DMS153 treated with DMSO at 0.1 percent for 48 hours (cell line): ENCODE results near the gene TUBGCP4.

Source experiments
- DNase-seq: peaks from one replicate; lab custom pipeline; 2025; ENCODE audit not compliant: unreplicated experiment; lab: John Stamatoyannopoulos, UW

TUBGCP4 gene

DNA sequence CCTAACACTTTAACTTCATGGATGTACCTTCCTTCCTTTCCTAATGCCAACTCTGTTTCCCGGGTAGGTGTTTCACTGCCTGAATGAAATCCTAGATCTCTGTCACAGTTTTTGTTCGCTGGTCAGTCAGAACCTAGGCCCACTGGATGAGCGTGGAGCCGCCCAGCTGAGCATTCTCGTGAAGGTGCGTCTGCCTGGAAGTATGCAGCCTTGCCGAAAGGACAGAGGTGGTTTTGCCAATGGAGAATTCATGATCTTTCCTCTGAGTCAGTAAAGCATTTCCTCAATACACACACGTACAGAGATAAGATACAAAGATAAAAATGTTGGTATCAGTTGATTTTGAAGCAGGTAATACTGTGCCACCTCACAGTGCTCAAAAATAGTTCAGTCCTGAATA, 32.7 kb downstream of the TUBGCP4 start:
- DNase-seq, result no peak

DNA sequence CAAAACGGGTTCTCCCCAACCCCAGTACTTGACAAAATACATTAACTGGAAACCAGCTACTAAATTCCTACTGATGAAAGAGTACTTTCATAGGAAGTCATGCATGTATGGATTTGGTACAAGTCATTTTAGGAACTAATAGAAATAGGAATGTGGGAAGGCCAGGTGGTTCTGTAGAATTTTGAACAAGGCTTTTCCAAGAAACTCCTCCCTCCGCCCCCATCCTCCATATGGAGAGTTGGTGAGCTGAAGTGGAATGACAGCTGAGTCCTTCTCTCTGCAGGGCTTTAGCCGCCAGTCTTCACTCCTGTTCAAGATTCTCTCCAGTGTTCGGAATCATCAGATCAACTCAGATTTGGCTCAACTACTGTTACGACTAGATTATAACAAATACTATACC, 33.2 kb downstream of the TUBGCP4 start:
- no peak for DNase-seq

DNA sequence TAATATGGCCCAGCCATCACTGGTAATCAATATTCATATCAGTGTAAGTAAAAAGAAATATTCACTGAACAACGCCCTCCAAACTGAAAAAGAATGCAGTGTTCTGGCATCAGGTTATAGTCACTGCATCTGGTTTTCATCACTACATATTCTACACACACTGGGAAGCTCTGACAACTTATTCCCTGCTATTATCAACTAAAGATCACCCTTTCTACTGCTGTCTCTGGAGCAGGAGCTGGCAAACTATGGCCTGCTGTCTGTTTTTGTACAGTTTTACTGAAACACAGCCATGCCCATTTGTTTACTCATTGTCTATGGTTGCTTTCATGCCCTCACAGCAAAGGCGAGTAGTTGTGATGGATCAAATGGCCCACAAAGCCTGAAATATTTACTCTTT, 35.3 kb downstream of the TUBGCP4 start:
- DNase-seq, result no peak

DNA sequence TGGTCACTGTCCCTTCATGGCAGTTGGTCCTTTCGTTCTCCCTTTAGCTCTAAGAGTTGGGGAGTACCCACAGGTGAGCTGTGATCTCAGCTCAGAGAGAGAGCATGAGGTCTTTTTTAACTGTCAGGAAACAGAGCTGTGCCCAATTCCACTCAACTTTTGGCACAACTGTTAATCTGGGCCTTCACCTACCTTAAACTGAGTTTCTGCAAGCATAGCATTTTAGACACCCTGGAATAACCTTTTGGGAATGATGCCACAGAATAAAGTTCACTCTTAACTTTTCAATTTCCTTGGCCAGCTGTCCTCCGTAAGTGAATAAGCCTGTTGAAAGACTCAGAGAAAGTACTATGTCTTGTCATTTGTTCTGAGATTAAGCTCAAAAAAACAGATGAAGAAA, 35.9 kb downstream of the TUBGCP4 start:
- DNase-seq, result no peak

DNA sequence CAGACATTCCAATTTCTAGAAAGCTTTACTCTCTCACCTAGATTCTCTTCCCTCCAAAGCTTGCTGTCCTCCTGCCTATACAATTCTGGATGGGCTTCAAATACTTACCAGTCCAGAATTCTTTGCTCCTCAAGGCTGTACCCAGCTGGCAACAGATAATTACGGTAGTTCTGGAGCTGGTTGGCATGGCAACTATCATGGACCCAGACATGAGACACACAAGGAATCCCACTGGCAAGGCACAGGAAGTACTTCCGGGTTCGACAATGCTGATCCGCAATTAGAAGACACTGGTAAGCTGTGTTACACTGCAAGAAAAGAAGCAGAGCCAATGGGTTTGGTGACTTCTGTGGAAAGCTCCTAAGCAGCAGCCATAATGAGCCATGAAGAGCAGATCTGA, 37.9 kb downstream of the TUBGCP4 start:
- no peak for DNase-seq

DNA sequence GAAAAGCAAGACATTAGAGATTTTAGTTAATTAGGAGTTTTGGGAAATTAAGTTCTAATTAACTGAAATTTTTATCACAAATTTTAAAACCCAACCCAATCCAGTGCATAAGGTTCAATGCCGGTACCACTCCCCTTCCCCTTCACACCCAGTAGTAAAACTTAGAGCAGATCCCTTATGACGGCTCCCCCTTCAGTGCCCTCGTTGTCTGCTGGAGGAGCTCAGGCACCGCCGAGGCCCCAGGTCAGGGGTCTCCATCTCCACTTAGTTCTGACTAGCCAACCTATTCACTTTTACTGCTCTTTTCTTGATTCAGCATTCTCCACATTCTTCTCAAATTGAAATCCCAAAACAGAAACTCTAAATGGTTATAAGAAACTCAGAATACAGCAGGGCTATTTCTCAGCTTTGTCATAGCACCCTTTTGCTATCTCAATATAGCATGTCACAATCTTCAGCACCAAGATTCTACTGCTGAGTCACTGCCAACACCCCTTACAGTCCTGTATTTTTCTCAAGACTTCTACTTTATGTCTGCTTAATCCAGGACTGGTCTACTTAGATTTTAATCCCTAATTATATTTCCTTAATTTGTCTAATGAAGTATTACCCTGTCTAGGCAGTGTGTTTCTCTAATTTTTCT, 39.8 kb downstream of the TUBGCP4 start:
- DNase-seq, result no peak

DNA sequence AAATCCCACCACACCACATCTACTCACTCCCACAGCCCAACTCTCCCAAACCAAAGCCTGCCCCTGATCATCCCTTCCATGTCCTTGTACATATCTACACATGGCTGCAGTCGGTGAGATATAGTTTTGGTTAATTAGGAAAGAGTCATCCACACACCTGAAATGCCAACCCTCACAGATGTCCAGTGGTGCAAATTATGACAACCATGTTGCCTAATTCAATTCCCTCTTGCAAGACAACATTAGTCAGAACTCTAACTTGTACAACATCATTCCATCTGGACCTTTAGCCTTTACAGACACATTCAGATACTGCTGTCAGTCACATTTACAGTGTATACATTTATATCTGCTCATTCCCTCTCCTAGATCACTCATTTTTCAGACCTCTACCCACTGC, 41.2 kb downstream of the TUBGCP4 start:
- DNase-seq, result no peak

DNA sequence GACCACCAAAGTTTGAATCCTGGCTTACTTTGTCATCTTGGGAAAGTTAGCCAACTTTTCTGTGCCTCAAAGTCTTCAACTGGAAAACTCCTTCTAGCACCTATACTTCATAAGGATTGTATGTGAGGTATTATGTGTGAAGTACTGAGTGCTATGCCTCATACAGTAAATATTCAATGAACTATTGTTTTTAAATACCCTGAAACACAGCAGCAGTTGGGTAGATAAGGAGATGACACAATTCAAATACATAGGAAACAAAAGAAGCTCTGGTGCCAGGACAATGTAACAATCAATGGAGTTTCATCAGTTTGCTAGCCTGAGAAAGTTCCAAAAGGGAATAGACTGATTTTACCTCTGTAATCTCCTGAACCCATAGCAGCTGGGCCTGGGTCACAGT, 43.3 kb downstream of the TUBGCP4 start:
- no peak for DNase-seq

DNA sequence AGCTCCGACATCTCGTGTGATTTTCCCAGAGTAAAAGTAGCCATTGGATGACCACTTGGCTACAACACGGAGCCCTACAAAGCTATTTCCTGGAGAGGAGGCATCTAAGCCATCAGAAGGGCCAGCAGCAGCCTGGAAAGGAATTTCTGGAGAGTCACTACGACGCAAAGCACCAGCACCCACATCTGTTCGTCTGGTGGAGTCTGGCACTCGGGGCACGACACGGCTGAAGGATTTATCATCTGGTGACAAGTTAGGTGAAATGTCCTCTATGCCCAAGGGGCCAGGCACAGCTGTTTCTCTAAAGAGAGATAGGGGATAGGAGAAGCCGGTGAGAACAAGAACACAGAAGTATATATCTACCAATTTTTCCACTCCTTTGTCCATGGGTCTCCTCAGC, 49.5 kb downstream of the TUBGCP4 start:
- DNase-seq, result no peak

DNA sequence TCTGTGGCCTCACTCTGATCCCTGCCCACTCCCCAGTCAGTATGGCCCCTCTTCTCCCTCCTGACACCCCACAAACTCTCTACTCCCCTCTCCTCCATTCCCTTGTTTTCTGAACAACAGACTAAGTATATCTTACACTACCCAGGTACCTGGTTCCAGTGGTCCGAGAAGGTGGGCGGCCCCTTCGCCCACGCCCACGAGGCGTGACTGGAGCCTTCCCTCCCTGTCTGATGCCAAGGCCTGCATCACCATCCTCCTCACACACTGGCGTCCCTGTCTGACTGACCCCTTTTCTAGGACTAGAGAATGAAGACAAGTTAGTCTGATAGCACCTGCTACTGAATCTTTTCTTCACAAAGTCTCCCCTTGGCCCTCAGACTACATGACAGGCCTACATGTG, 50.0 kb downstream of the TUBGCP4 start:
- DNase-seq, result no peak

DNA sequence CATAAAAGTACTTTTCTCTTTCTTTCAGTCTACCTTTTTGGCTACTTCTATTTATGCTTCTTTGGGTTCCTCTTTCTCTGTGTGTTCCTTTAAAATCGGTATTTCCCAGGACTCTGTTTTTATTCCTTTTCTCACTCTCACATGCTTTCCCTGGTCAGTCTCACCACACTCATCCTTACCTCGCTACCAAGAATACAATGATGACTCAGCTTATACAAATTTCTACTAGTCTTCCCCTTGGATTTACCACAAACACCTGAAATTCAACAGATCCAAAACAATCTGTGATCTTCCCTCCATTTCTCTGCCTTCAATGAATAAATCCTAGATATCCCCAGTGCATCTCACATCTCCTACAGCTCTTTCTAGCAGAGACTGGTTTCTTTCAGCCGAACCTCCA, 52.9 kb downstream of the TUBGCP4 start:
- DNase-seq, result no peak

DNA sequence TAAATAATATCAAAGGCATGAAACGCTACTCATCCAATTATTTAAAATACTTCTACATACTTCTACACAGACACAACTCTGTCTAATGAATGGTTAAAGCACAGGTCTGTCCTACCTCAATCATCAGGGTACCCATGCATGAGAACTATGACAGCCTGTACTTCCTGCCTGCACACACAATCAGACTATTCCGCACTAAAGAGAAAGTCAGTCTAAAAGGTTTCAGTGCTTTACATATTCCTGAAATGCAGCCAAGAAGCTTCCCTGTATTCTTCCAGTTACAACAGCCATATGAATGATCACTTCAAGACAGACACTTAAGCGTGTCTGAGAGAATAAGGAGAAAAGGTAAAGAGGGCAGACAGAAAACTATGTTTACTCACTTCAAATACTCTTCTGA, 58.8 kb downstream of the TUBGCP4 start:
- no peak for DNase-seq

DNA sequence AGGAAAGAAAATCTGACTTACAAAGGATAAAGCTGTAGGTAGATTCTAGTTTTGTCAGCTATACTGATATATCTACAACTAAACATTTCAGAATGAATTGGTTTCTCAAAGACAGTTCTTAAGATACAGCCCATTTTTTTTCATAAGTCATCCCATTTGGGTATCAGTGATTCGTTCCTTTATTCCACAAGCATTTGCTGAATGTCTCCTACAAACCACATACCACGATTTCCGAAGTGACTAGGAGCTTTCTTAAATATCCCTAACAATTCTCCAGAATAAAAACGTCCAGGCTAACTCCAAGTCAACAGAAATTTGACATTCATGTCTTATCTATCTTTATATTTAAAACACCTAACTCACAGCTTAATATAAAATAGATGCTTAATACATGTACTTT, 62.3 kb downstream of the TUBGCP4 start:
- no peak for DNase-seq

DNA sequence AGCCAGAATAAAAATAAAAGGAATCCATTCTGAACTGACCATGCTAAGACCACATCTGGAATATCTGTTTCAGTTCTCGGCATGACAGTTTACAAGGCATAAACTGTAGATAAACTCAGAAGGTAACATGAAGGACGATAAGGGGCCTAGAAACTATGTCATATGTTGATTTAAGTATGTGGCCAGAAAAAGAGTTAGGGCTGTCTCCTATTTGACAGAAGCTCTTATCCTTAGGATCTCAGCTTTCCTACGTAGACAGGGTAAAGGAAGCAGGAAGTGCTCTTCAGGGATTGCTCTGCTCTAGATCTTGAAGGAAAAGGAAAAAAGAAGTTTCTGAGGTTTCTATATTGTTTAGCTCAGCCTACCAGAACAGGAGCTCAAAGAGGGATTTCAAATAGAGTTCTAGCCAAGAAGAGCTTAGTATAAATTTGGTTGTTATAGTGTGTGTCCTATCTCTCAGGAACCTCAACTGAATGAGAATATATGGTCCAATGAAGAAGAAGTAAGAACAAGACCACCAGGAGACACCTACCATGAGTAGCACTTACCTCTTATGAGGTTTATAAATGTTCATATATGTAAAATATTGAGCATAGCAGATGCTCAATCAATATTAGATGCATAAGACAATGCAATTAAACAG, 62.9 kb downstream of the TUBGCP4 start:
- no peak for DNase-seq

DNA sequence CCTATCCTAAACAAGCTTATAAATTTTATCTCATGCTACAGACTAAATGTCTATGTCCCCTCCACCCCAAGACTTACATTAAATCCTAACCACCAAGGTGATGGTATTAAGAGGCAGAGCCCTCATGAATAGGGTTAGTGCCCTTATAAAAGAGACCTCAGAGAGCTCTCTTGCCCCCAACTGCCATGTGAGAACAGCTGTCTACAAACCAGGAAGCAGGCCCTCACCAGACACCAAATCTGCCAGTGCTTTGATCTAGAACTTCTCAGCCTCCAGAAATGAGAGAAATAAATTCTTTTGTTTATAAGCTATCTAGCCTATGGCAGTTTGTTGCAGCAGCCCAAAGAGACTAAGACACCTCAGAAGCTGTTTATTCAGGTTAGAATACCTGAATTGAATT, 63.5 kb downstream of the TUBGCP4 start:
- no peak for DNase-seq

DNA sequence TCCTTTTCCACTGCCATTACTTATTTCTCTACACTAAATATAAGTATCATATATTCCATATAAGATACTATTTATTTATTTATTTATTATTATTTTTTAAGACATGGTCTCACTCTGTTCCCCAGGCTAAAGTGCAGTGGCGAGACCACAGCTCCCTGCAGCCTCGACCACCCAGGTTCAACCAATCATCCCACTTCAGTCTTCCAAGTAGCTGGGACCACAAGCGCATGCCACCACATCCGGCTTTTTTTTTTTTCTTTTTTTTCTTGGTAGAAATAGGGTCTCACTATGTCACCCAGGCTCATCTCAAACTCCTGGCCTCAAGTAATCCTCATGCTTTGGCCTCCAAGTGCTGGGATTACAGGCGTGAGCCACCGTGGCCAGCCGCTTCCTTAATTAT, 65.5 kb downstream of the TUBGCP4 start:
- DNase-seq, result no peak

DNA sequence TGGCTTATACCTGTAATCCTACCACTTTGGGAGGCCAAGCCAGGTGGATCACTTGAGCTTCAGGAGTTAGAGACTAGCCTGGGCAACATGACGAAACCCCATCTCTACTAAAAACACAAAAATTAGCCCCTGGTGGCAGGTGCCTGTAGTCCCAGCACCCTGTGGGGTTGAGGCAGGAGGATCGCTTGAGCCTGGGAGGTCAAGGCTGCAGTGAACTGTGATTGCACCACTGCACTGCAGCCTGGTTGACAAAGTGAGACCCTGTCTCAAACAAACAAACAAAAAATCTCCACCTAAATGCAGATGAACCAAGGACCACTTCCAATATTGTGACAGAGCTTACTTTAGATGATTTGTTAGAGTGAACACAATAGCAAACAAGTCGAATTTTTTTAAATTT, 68.4 kb downstream of the TUBGCP4 start:
- no peak for DNase-seq

DNA sequence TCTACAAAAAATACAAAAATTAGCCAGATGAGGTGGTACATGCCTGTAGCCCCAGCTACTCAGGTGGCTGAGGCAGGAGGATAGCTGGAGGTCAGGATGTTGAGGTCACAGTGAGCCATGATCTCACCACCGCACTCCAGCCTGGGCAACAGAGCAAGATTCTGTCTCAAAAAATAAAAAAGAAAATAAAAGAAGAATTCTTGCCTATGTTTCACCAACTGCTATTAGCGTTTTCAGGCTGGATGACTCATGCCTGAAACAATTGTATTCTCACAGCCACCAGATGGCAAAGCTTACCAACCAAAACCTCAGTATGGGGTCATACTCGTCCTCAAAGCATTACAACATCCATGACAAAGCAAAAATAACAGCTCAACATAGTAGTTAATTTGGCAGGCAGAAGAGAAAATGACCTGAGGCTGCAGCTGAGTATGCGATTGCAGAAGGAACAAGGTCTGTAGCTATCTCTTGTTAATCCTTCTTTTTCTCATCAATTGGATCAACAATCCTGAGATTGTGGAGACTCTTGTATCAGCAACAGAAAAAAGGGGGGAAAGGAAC, 69.9 kb downstream of the TUBGCP4 start:
- DNase-seq, result no peak

DNA sequence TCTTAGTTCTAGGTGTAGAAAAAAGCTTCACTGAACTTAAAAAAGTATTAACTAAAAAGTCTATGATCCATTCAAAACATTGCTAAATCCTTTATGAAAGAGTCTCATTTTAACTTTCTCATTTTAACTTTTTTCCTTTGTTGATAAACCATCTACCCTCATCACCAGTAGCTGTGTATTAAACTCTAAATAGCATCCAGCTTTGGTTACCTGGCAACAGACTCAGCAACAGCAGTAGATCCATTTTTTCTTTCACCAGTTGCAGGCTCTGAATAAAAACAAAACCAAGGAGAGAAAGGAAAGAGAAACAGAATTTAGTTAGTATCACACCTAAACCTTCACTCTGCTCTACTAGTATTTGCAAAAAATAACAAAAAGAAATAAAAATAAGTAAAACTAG, 70.4 kb downstream of the TUBGCP4 start:
- no peak for DNase-seq

DNA sequence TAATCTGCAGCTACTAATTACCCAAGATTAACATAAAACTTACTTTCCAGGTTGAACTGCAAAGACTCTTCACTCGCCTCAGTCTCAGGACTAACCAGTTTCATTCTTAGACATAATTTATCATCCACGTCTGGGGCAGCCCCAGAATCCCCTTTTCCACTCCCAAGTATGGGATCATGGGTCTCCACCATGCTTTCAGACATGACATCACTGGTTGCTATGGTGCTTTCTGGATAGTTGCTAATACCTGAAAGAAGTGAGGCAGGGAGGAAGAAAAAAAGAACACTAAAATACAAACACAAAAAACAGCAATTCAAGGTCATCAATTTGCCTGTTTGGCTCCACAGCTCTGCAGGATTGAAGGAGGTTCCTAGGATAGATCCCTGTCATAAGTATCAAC, 75.4 kb downstream of the TUBGCP4 start:
- DNase-seq, result no peak

DNA sequence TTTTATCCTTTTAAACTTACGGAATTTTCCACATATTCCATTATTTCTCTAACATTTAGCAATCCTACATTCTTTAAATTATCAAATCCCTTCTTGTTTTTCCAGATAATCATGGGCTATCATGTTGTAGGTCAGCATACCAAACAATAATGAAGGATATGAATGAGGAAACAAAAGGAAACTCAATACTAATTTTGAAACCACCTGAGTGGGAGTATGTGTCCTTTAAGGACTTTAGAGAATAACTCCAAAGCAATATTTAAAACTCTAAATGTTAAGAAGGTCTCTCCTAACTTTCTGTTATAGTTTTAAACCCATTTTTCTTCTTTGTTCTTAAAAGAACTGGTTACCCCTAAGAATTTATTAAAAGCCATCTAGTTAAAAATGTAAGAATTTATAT, 79.1 kb downstream of the TUBGCP4 start:
- no peak for DNase-seq
